HCT116 (cell line): ENCODE results near the gene ADAMTS19. TPM values are rescaled to one million over a fixed set of nuclear protein-coding genes. Genes with fewer than 3 reads are reported as not detected.

Experiments
- ATAC-seq: fragments of 200-7000 bp; cut with Tn5 transposase; 2 replicates; pipeline ENCODE4 v1.9.1; 2020; ENCODE audit warnings: mild to moderate bottlenecking, moderate library complexity
- BruUV-seq: library from RNA; stranded (reverse); fragments of 400-500 nt; replicated peaks from 2 replicates; lab custom pipeline; 2021; lab: Mats Ljungman, UMichigan
- CTCF ChIA-PET: fragments of 300-600 bp; sonication (Branson Sonifier 250); formaldehyde crosslinking; loops from one replicate; lab custom pipeline; 2021; ENCODE audit warnings: antibody characterized with exemption; lab: Charles Lee
- POLR2A ChIA-PET: fragments of 300-600, 350-600 bp; sonication (Branson Sonifier 250); formaldehyde crosslinking; loops from one replicate; lab custom pipeline; 2021; ENCODE audit warnings: antibody characterized with exemption; lab: Charles Lee
- RAD21 ChIA-PET, 2 experiments: fragments of 300-600 bp; sonication (Branson Sonifier 250); formaldehyde crosslinking; loops; one replicate each; lab custom pipeline; 2023; ENCODE audit warnings: low total read pairs in 2 of 2; ENCODE audit not compliant: uncharacterized antibody in 2 of 2, unreplicated experiment in 2 of 2, low non-redundant PET in 1 of 2; lab: Charles Lee
- DNase-seq: peaks from one replicate; pipeline ENCODE4 v3.0.0-alpha.2; 2010; ENCODE audit warnings: low read depth, low spot score
- H2AFZ ChIP-seq: fragments of 200-600 bp; shearing (Covaris generic), sonication (generic); 2 replicates; pipeline ENCODE4 v1.6.1; 2017; ENCODE audit warnings: low read depth, mixed run types, mixed read lengths, antibody characterized with exemption, low read length; ENCODE audit not compliant: poor library complexity, severe bottlenecking
- H3K27ac ChIP-seq: 2 replicates; pipeline ENCODE4 v1.5.1; 2012; ENCODE audit warnings: low read depth, low read length
- H3K27me3 ChIP-seq: fragments of 200-600 bp; sonication (generic); 2 replicates; pipeline ENCODE4 v1.6.1; 2016; ENCODE audit warnings: mixed run types, low read length, mixed read lengths; ENCODE audit not compliant: insufficient read depth
- H3K36me3 ChIP-seq, 2 experiments: fragments of 200-500 bp in 1 of 2; fragments of 200-600 bp in 1 of 2; sonication (Bioruptor generic) in 1 of 2; sonication (generic) in 1 of 2; 2 replicates each; pipeline versions ENCODE4 v1.5.1 to v1.6.1; 2014 to 2016; ENCODE audit warnings: low read length in 2 of 2, inconsistent platforms in 1 of 2, mixed read lengths in 1 of 2, mixed run types in 1 of 2; ENCODE audit not compliant: insufficient read depth in 2 of 2, control insufficient read depth in 1 of 2
- H3K4me1 ChIP-seq, 2 experiments: fragments of 200-600 bp in 1 of 2; sonication (generic) in 1 of 2; 2 replicates each; pipeline versions ENCODE4 v1.5.1 to v1.6.1; 2012 to 2017; ENCODE audit warnings: low read length in 2 of 2, inconsistent platforms in 1 of 2, mild to moderate bottlenecking in 1 of 2, mixed read lengths in 1 of 2, mixed run types in 1 of 2, moderate library complexity in 1 of 2; ENCODE audit not compliant: insufficient read depth in 2 of 2, control insufficient read depth in 1 of 2
- H3K4me2 ChIP-seq: fragments of 200-600 bp; sonication (generic); 2 replicates; pipeline ENCODE4 v1.6.1; 2017; ENCODE audit warnings: mixed run types, low read length, mixed read lengths
- H3K4me3 ChIP-seq, 2 experiments: fragments of 200-600 bp in 1 of 2; sonication (generic) in 1 of 2; replicated peaks in 1 of 2; 2 replicates each; pipeline ENCODE4 v1.5.1; 2011 to 2016; ENCODE audit warnings: low read length in 2 of 2, control low read depth in 1 of 2, low read depth in 1 of 2, mild to moderate bottlenecking in 1 of 2, mixed read lengths in 1 of 2, mixed run types in 1 of 2
- H3K79me2 ChIP-seq: fragments of 200-600 bp; sonication (generic); 2 replicates; pipeline ENCODE4 v1.6.1; 2017; ENCODE audit warnings: mild to moderate bottlenecking, mixed run types, low read length, moderate library complexity, mixed read lengths; ENCODE audit not compliant: insufficient read depth
- H3K9ac ChIP-seq: fragments of 200-600 bp; sonication (generic); 2 replicates; pipeline ENCODE4 v1.6.1; 2016; ENCODE audit warnings: low read length, mixed read lengths
- H3K9me2 ChIP-seq: fragments of 200-600 bp; sonication (generic), shearing (Covaris generic); 2 replicates; pipeline ENCODE4 v1.6.1; 2017; ENCODE audit warnings: mixed run types, mild to moderate bottlenecking, moderate library complexity; ENCODE audit not compliant: insufficient read depth
- H3K9me3 ChIP-seq, 2 experiments: fragments of 200-500 bp in 1 of 2; fragments of 200-600 bp in 1 of 2; sonication (Bioruptor generic) in 1 of 2; sonication (generic) in 1 of 2; 2 replicates each; pipeline ENCODE4 v1.6.1; 2014 to 2017; ENCODE audit warnings: low read length in 2 of 2, mixed read lengths in 2 of 2, inconsistent platforms in 1 of 2, low read depth in 1 of 2, mild to moderate bottlenecking in 1 of 2, mixed run types in 1 of 2, moderate library complexity in 1 of 2; ENCODE audit not compliant: control insufficient read depth in 1 of 2, insufficient read depth in 1 of 2
- H4K20me1 ChIP-seq: fragments of 200-600 bp; sonication (generic), shearing (Covaris generic); 2 replicates; pipeline ENCODE4 v1.6.1; 2017; ENCODE audit warnings: mixed run types, mild to moderate bottlenecking, moderate library complexity; ENCODE audit not compliant: insufficient read depth
- ATF3 ChIP-seq: IDR thresholded peaks from 2 replicates; pipeline ENCODE4 v1.6.1; 2012
- CBX3 ChIP-seq: IDR thresholded peaks from 2 replicates; pipeline ENCODE4 v1.6.1; 2012; ENCODE audit warnings: low read depth
- CEBPB ChIP-seq: IDR thresholded peaks from 2 replicates; pipeline ENCODE4 v1.6.1; 2012; ENCODE audit warnings: low read depth
- CTCF ChIP-seq, 3 experiments: fragments of 200-600 bp in 1 of 3; sonication (generic) in 1 of 3; IDR thresholded peaks in 2 of 3; conservative IDR thresholded peaks in 1 of 3; 2 replicates each; pipeline ENCODE4 v1.5.1; 2012 to 2017; ENCODE audit warnings: low read depth in 2 of 3, low read length in 2 of 3, antibody characterized with exemption in 1 of 3, borderline replicate concordance in 1 of 3, control low read depth in 1 of 3, mild to moderate bottlenecking in 1 of 3, mixed read lengths in 1 of 3, mixed run types in 1 of 3, moderate library complexity in 1 of 3; ENCODE audit not compliant: insufficient read depth in 1 of 3
- EGR1 ChIP-seq: IDR thresholded peaks from 2 replicates; pipeline ENCODE4 v1.6.1; 2012; ENCODE audit warnings: low read depth
- ELF1 ChIP-seq: IDR thresholded peaks from 2 replicates; pipeline ENCODE4 v1.6.1; 2012; ENCODE audit warnings: low read depth, borderline replicate concordance
- EZH2 ChIP-seq: fragments of 200-600 bp; sonication (generic); IDR thresholded peaks from 2 replicates; pipeline ENCODE4 v1.6.1; 2017; ENCODE audit warnings: antibody characterized with exemption, mixed run types
- EZH2phosphoT487 ChIP-seq: fragments of 200-600 bp; IDR thresholded peaks from 2 replicates; pipeline ENCODE4 v1.6.1; 2018; ENCODE audit warnings: antibody characterized with exemption, borderline replicate concordance
- FOSL1 ChIP-seq: IDR thresholded peaks from 2 replicates; pipeline ENCODE4 v1.6.1; 2012; ENCODE audit warnings: low read depth
- JUND ChIP-seq: IDR thresholded peaks from 2 replicates; pipeline ENCODE4 v1.6.1; 2012
- POLR2A ChIP-seq: IDR thresholded peaks from 2 replicates; pipeline ENCODE4 v1.7.0; 2011; ENCODE audit warnings: borderline replicate concordance; ENCODE audit not compliant: insufficient read depth, insufficient read length; ENCODE audit errors: extremely low read depth
- POLR2AphosphoS5 ChIP-seq: IDR thresholded peaks from 2 replicates; pipeline ENCODE4 v1.6.1; 2011; ENCODE audit warnings: mild to moderate bottlenecking, low read depth, low read length, moderate library complexity
- RAD21 ChIP-seq: IDR thresholded peaks from 2 replicates; pipeline ENCODE4 v1.6.1; 2012; ENCODE audit warnings: low read depth, mild to moderate bottlenecking
- REST ChIP-seq: IDR thresholded peaks from 2 replicates; pipeline ENCODE4 v1.6.1; 2012; ENCODE audit warnings: low read depth
- SIN3A ChIP-seq: IDR thresholded peaks from 2 replicates; pipeline ENCODE4 v1.6.1; 2012; ENCODE audit warnings: low read depth
- SRF ChIP-seq: IDR thresholded peaks from 2 replicates; pipeline ENCODE4 v1.6.1; 2012; ENCODE audit warnings: low read depth
- TCF7L2 ChIP-seq: IDR thresholded peaks from 2 replicates; pipeline ENCODE4 v1.7.0; 2011; ENCODE audit warnings: borderline replicate concordance, inconsistent platforms; ENCODE audit not compliant: insufficient read depth, insufficient read length; ENCODE audit errors: extremely low read depth
- YY1 ChIP-seq: IDR thresholded peaks from 2 replicates; pipeline ENCODE4 v1.6.1; 2011; ENCODE audit warnings: low read length, low read depth, moderate library complexity, mild to moderate bottlenecking; ENCODE audit not compliant: insufficient replicate concordance; ENCODE audit errors: extremely low read depth
- intact Hi-C: fragments of 100-400 bp; cut with micrococcal nuclease; formaldehyde crosslinking; loops from 2 replicates; pipeline ENCODE4 v1.10.0; 2022
- total RNA-seq: library from RNA; stranded (reverse); gene quantifications from one replicate; pipeline ENCODE4 v1.2.1, GENCODE V29; 2021; ENCODE audit not compliant: unreplicated experiment

ADAMTS19 gene
- total RNA-seq, 1 experiment from 2014 or later = not detected

GRCh38 chr5:129724647-129725046 lies 264.5 kb downstream of the ADAMTS19 start:
- no peak overlapping the region for H3K4me3 ChIP-seq
- H3K27me3 ChIP-seq = no peaks in the 10 kb centered on the region
- H4K20me1 ChIP-seq = no peaks in the 10 kb centered on the region
- H3K27ac ChIP-seq = no peak overlapping the region
- H3K79me2 ChIP-seq = no peaks in the 10 kb centered on the region
- POLR2A ChIA-PET = no interaction called here
- ATAC-seq = no peak
- TF ChIP-seq CTCF (IDR thresholded peaks at IDR 0.05 in 2 of 3, conservative IDR thresholded peaks at IDR 0.05 in 1 of 3; ENCODE audit: borderline replicate concordance in 1 of 3, insufficient read depth in 1 of 3, low read depth in 2 of 3, low read length in 2 of 3) (no peak), REST (no peak), EZH2 (no peak), CBX3 (no peak), FOSL1 (no peak), ATF3 (no peak), EZH2phosphoT487 (no peak), SRF (no peak), ELF1 (no peak), EGR1 (no peak), SIN3A (no peak), RAD21 (no peak), POLR2A (no peak), POLR2AphosphoS5 (no peak), TCF7L2 (no peak), JUND (no peak), YY1 (no peak), CEBPB (no peak)
- H3K9me2 ChIP-seq = no peaks in the 10 kb centered on the region
- H3K36me3 ChIP-seq = no peaks in the 10 kb centered on the region
- RAD21 ChIA-PET = no interaction called here
- H3K4me1 ChIP-seq = no peaks in the 10 kb centered on the region
- BruUV-seq = no TSS peak
- H3K9ac ChIP-seq = no peak overlapping the region
- no peak for DNase-seq
- intact Hi-C loops = no loop called here
- no peak overlapping the region for H3K4me2 ChIP-seq
- no peaks in the 10 kb centered on the region for H3K9me3 ChIP-seq
- CTCF ChIA-PET = no interaction called here
- no peak overlapping the region for H2AFZ ChIP-seq
